Breast epithelium (tissue), 3 donors: Measurements from ENCODE around the gene CAMSAP2.

Experiments
- POLR2A ChIP-seq: fragments of 450-650 bp; IDR thresholded peaks from one replicate; pipeline ENCODE4 v1.6.1; 2016; ENCODE audit warnings: antibody characterized with exemption, mild to moderate bottlenecking, moderate library complexity
- TF ChIP-seq, protein P1 (sequence below), 3 donors: fragments of 450-650 bp; IDR thresholded peaks; one replicate each; pipeline ENCODE4 v1.5.1; 2016 to 2017; ENCODE audit warnings: antibody characterized with exemption in 3 of 3, mild to moderate bottlenecking in 3 of 3, moderate library complexity in 3 of 3

DNA sequence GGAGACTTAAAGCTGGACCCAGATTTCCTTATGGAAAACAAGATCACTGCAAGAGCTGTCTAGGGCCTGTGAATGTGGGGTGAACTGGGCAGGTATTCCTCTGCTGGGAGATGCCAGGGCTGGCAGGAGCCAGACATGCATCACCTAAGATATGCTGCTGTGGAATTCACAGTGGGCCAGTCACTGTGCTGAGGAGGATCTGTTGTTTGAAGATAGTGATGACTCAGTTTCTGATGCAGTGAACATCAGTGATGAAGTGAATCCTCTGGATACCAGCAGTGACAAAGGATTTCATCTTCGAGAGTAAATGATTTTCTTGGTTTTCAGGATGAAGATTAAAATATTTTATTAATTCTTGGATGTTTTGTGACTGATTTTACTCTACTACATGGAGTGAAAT is 29.9 kb upstream of the CAMSAP2 start:
- TF ChIP-seq, protein P1, sequence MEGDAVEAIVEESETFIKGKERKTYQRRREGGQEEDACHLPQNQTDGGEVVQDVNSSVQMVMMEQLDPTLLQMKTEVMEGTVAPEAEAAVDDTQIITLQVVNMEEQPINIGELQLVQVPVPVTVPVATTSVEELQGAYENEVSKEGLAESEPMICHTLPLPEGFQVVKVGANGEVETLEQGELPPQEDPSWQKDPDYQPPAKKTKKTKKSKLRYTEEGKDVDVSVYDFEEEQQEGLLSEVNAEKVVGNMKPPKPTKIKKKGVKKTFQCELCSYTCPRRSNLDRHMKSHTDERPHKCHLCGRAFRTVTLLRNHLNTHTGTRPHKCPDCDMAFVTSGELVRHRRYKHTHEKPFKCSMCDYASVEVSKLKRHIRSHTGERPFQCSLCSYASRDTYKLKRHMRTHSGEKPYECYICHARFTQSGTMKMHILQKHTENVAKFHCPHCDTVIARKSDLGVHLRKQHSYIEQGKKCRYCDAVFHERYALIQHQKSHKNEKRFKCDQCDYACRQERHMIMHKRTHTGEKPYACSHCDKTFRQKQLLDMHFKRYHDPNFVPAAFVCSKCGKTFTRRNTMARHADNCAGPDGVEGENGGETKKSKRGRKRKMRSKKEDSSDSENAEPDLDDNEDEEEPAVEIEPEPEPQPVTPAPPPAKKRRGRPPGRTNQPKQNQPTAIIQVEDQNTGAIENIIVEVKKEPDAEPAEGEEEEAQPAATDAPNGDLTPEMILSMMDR (IDR thresholded peaks at IDR 0.05): no peak
- TF ChIP-seq POLR2A: no peak
